H1 (cell line): ENCODE measurements around the gene AFAP1L2. TPM values are rescaled to one million over a fixed set of nuclear protein-coding genes. Genes with fewer than 3 reads are reported as not detected.

ENCODE experiments used
- KDM4A ChIP-seq: IDR thresholded peaks from one replicate; pipeline ENCODE4 v1.7.1; 2012; ENCODE audit warnings: low read depth, mild to moderate bottlenecking, moderate library complexity, low read length, inconsistent platforms; ENCODE audit not compliant: severe bottlenecking
- SAP30 ChIP-seq: fragments of 300-600 bp; sonication (generic); IDR thresholded peaks from 2 replicates; pipeline ENCODE4 v1.7.1; 2012; ENCODE audit warnings: low read length, moderate library complexity, mild to moderate bottlenecking, inconsistent platforms; ENCODE audit not compliant: insufficient read depth, insufficient replicate concordance
- USF2 ChIP-seq: IDR thresholded peaks from 2 replicates; pipeline ENCODE4 v1.6.1; 2011; ENCODE audit warnings: low read length, improper control_type of control experiment
- polyA plus RNA-seq, 7 experiments: library from polyadenylated mRNA; depleted of rRNA in 3 of 7; stranded (reverse) in 5 of 7; unstranded in 2 of 7; fragments of >200 nt in 5 of 7; fragments of 200-250 nt in 2 of 7; gene quantifications; 1 replicate in 5 of 7; 2 replicates in 1 of 7; 4 replicates in 1 of 7; pipeline versions ENCODE4 v1.2.1 to v1.2.3, GENCODE V29; 2011 to 2013; ENCODE audit warnings: missing spikeins in 2 of 7, mixed read lengths in 2 of 7
- total RNA-seq: library from RNA; stranded (reverse); fragmentation: NEBNext Ultra II Directional; extraction: Animal tissue kit (Norgen Biotek cat#: 25700); gene quantifications from 2 replicates; pipeline ENCODE4 v1.2.1, GENCODE V29; 2021

Gene AFAP1L2
- total and polyA plus RNA-seq, 2 of the 8 experiments (the other 6 are each of a cell fraction or from before 2014, with no cell fraction given): 3.9 to 6.4 TPM

- TF ChIP-seq SAP30 (no peak), USF2 (no peak), KDM4A (no peak)
These were observed 12.0 kb downstream of the AFAP1L2 start (continued) for GRCh38 chr10:114392112-114392835.
